Mucosa of descending colon (tissue), 3 donors: Measurements from ENCODE around the gene SMAD6. TPM values are rescaled to one million over a fixed set of nuclear protein-coding genes. Genes with fewer than 3 reads are reported as not detected.

Source experiments
- ATAC-seq: fragments of 200-7000 bp; cut with Tn5 transposase; one replicate; pipeline ENCODE4 v1.9.1; 2020; ENCODE audit warnings: mild to moderate bottlenecking, moderate library complexity
- DNase-seq, 3 donors: peaks; one replicate each; pipeline ENCODE4 v3.0.0-alpha.2; 2020
- H3K36me3 ChIP-seq: fragments of 200-600 bp; one replicate; pipeline ENCODE4 v1.8.0; 2021; ENCODE audit warnings: low read depth, mild to moderate bottlenecking
- H3K4me1 ChIP-seq: fragments of 200-600 bp; one replicate; pipeline ENCODE4 v1.8.0; 2021; ENCODE audit warnings: low read depth, mild to moderate bottlenecking
- H3K4me3 ChIP-seq: fragments of 200-600 bp; one replicate; pipeline ENCODE4 v1.8.0; 2021; ENCODE audit warnings: mild to moderate bottlenecking
- H3K9me3 ChIP-seq: fragments of 200-600 bp; one replicate; pipeline ENCODE4 v1.8.0; 2021; ENCODE audit warnings: mild to moderate bottlenecking
- CTCF ChIP-seq: fragments of 200-600 bp; IDR thresholded peaks from one replicate; pipeline ENCODE4 v1.8.0; 2022; ENCODE audit warnings: antibody characterized with exemption, mild to moderate bottlenecking
- intact Hi-C, 2 donors: fragments of 100-400 bp; cut with DNase I in 1 of 2; cut with micrococcal nuclease in 1 of 2; formaldehyde crosslinking; loops; one replicate each; pipeline versions ENCODE4 v1.11.0 to v1.11.1; 2022; cut with DNase I, micrococcal nuclease
- total RNA-seq, 3 donors: library from RNA; stranded (reverse); fragmentation: NEBNext Ultra II Directional in 2 of 3; extraction: Animal tissue kit (Norgen Biotek cat#: 25700) in 2 of 3; gene quantifications; one replicate each; pipeline versions ENCODE4 v1.2.1 to v1.2.4, GENCODE V29; 2021 to 2023
- donor health status: DM: no; HTN: no; CAD: no; lungs with moderate emphysema.
- donor health status: DM: no; HTN: no; CAD: no.
- donor health status: DM: no; HTN: yes; CAD: no.

Gene SMAD6
- total RNA-seq, 3 donors from 2014 or later, result 11.5 to 18.5 (median 12.8) TPM

GRCh38 chr15:66780973-66781718 is 79.1 kb downstream of the SMAD6 start:
- no peak overlapping the region for H3K4me3 ChIP-seq
- no peaks in the 10 kb centered on the region for H3K36me3 ChIP-seq
- H3K9me3 ChIP-seq, result no peaks in the 10 kb centered on the region
- no peak for DNase-seq
- no peak for TF ChIP-seq CTCF
- intact Hi-C loops, result loop anchor here (10.0 kb wide), 2 partner anchors 54 to 64 kb away; no protein-coding TSS in a partner anchor
- no peak for ATAC-seq
- H3K4me1 ChIP-seq, result peaks cover 27% of the 10 kb centered on the region

- no peaks in the 10 kb centered on the region for H3K36me3 ChIP-seq
- DNase-seq, result no peak
- H3K4me1 ChIP-seq, result peaks cover 27% of the 10 kb centered on the region
- intact Hi-C loops, result loop anchor here (10.0 kb wide), 2 partner anchors 52 to 62 kb away; no protein-coding TSS in a partner anchor
- no peak overlapping the region for H3K4me3 ChIP-seq
- TF ChIP-seq CTCF, result no peak
- H3K9me3 ChIP-seq, result no peaks in the 10 kb centered on the region
- ATAC-seq, result no peak
These were observed 80.7 kb downstream of the SMAD6 start for GRCh38 chr15:66782785-66783184.

GRCh38 chr15:66783314-66783713 is 81.3 kb downstream of the SMAD6 start:
- Histone ChIP-seq H3K4me3 (no peak overlapping the region), H3K4me1 (peaks cover 27% of the 10 kb centered on the region), H3K36me3 (no peaks in the 10 kb centered on the region), H3K9me3 (no peaks in the 10 kb centered on the region)
- ATAC-seq (no peak), DNase-seq (no peak)
- TF ChIP-seq CTCF, result no peak
- intact Hi-C loops, result loop anchor here (10.0 kb wide), 2 partner anchors 51 to 61 kb away; no protein-coding TSS in a partner anchor

- H3K9me3 ChIP-seq, result no peaks in the 10 kb centered on the region
- no peak for TF ChIP-seq CTCF
- H3K4me1 ChIP-seq, result peaks cover 24% of the 10 kb centered on the region
- no peak for ATAC-seq
- intact Hi-C loops, result loop anchor here (10.0 kb wide), 2 partner anchors 51 to 61 kb away; no protein-coding TSS in a partner anchor
- H3K36me3 ChIP-seq, result no peaks in the 10 kb centered on the region
- no peak overlapping the region for H3K4me3 ChIP-seq
- DNase-seq, result no peak
These were observed 81.7 kb downstream of the SMAD6 start for GRCh38 chr15:66783725-66784124.

- Histone ChIP-seq H3K36me3 (no peaks in the 10 kb centered on the region), H3K9me3 (no peaks in the 10 kb centered on the region), H3K4me1 (peaks cover 20% of the 10 kb centered on the region), H3K4me3 (no peak overlapping the region)
- intact Hi-C loops, result loop anchor here (10.0 kb wide), 2 partner anchors 51 to 61 kb away; no protein-coding TSS in a partner anchor
- DNase-seq, result no peak
- ATAC-seq, result no peak
- no peak for TF ChIP-seq CTCF
These were observed 82.1 kb downstream of the SMAD6 start for GRCh38 chr15:66784174-66784573.
